22Rv1 (cell line): ENCODE measurements around the gene SPSB2.

Experiments
- ZFX ChIP-seq: fragments of 450-650 bp; IDR thresholded peaks from 2 replicates; pipeline ENCODE4 v1.6.1; 2017; ENCODE audit warnings: antibody characterized with exemption, borderline replicate concordance
- TF ChIP-seq, protein P1 (sequence below): fragments of 450-650 bp; IDR thresholded peaks from 2 replicates; pipeline ENCODE4 v1.5.1; 2017; ENCODE audit warnings: mild to moderate bottlenecking

DNA sequence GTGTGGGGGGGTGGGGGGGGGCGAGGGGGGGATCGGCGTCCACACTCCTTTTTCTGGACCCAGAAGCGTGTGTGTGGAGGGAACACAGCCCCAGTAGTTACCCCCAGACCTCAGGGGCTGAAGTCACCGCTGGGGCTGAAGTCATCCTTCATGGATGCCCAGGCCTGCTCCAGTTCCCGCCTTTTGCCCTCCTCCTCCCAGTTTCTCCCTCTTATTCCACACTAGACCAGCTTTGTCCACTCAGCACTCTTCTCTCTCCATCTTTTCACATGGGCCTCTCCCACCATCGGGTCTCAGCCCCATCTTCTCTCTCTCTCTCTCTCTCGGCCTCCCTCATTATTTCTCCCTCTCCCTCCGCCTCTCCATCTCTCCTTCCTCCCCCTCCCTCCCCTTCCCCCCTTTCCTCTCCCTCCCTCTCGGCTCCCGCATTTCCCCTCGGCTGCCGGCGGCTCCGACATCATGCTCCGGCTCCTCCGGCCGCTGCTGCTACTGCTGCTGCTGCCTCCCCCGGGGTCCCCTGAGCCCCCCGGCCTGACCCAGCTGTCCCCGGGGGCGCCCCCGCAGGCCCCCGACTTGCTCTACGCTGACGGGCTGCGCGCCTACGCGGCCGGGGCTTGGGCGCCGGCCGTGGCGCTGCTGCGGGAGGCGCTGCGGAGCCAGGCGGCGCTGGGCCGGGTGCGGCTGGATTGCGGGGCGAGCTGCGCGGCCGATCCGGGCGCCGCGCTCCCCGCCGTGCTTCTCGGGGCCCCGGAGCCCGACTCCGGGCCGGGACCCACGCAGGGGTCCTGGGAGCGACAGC lies 44.9 kb downstream of the SPSB2 start, which contains the start of gene P3H3:
- TF ChIP-seq, protein P1, sequence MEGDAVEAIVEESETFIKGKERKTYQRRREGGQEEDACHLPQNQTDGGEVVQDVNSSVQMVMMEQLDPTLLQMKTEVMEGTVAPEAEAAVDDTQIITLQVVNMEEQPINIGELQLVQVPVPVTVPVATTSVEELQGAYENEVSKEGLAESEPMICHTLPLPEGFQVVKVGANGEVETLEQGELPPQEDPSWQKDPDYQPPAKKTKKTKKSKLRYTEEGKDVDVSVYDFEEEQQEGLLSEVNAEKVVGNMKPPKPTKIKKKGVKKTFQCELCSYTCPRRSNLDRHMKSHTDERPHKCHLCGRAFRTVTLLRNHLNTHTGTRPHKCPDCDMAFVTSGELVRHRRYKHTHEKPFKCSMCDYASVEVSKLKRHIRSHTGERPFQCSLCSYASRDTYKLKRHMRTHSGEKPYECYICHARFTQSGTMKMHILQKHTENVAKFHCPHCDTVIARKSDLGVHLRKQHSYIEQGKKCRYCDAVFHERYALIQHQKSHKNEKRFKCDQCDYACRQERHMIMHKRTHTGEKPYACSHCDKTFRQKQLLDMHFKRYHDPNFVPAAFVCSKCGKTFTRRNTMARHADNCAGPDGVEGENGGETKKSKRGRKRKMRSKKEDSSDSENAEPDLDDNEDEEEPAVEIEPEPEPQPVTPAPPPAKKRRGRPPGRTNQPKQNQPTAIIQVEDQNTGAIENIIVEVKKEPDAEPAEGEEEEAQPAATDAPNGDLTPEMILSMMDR, result peak; percentile 77
- TF ChIP-seq ZFX, result no peak
